DOHH2 (cell line): Measurements from ENCODE around the gene TBC1D20.

ENCODE experiments used
- CTCF ChIP-seq: fragments of 200-600 bp; sonication (generic); IDR thresholded peaks from one replicate; pipeline ENCODE4 v1.5.1; 2014; ENCODE audit warnings: antibody characterized with exemption, mild to moderate bottlenecking, low read depth, low read length; ENCODE audit not compliant: poor library complexity, severe bottlenecking
- EZH2phosphoT487 ChIP-seq: fragments of 200-600 bp; sonication (generic); IDR thresholded peaks from 2 replicates; pipeline ENCODE4 v1.6.1; 2017; ENCODE audit warnings: borderline replicate concordance, mild to moderate bottlenecking, antibody characterized with exemption, low read length, moderate library complexity, mixed read lengths

- TF ChIP-seq CTCF (no peak), EZH2phosphoT487 (no peak)
Observed at GRCh38 chr20:427849-428657, 34.3 kb downstream of the TBC1D20 start.
